NCI-H1436 treated with DMSO at 0.1 percent for 48 hours (cell line): ENCODE results near the gene TMEM204.

Experiments
- DNase-seq: peaks from one replicate; lab custom pipeline; 2025; lab: John Stamatoyannopoulos, UW

Gene TMEM204

GRCh38 chr16:1557576-1557975 lies 24.1 kb downstream of the TMEM204 start:
- no peak for DNase-seq

DNA sequence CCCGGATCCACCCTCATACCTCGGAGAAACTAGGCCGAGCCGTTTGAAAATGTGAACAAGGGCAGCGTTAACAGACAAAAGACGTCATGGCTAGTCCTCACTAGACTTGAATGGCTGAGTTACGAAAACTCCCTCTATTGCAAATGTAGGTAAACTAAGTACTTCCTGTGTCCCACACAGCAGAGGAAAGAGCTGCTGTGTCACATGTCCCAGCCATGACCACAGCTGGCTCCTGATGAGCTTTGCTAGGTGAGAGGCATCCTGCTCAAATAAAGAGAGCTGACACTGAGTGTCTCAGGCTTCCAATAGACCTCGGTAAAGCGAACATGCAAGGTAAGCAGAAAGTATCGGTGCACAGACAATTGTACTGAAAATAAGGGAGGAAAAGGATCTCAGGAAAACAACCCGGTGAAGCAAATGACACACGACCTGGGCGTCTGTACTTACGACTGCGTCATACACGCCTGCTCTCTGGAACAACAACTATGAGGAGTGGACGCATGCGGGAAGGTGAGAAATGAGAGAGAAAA lies 26.0 kb downstream of the TMEM204 start:
- no peak for DNase-seq

DNA sequence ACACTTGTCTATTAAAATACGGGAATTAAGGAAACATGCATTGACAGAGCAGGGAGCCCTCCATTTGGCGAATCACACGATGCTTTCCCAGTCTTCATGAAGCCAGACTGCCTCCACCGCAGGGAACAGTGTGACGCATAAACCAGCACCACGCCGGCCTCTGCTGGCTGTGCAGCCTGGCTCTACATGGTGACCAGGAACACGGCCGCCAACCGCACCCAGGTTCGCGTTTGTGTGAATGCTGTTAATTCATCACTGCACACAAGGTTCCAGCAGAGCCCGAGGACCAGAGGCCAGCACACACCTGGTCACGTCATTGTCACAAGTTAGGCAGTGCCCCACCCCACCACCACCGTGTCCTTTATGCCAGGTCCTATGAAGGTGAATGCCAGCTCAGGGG lies 26.7 kb downstream of the TMEM204 start:
- DNase-seq = no peak

- DNase-seq = no peak
Measured at GRCh38 chr16:1560866-1561265, 27.4 kb downstream of the TMEM204 start.

GRCh38 chr16:1561266-1561665 lies 27.8 kb downstream of the TMEM204 start:
- no peak for DNase-seq

DNA sequence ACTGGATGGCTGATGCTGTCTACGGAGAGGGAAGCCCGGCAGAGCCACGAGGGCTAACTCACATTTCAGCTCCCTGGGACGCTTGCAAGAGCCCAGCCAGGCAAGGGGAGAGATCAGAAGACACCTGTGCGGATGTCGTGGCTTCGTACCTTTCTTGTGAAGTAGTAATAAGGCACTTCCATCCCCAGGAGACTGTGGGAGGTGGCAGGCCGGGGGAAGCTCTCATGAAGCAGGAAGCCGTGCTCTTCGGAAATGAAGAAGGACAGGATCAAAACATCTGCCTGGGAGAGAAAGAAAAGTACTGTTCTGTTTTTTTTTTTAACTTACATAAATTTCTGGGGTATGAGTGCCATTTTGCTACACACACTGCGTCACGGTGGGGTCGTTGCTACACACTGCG lies 28.4 kb downstream of the TMEM204 start:
- DNase-seq = no peak

DNA sequence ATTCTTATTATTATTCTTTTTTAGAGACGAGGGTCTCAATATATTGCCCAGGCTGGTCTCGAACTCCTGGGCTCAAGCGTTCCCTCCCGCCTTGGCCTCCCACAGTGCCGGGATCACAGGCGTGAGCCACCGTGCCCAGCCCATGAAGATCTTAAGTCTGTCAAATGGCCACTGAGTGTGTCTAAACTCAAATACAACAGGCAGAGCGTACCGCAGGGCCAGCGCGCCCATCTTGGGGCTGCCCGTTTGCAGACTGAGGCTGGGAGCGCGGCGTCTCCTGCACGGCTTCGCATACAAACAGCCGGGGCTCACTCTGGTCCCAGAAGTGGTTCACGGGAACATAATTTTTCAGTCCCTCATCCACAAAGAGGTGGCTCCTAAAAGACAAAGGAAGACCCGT lies 30.3 kb downstream of the TMEM204 start:
- no peak for DNase-seq

DNA sequence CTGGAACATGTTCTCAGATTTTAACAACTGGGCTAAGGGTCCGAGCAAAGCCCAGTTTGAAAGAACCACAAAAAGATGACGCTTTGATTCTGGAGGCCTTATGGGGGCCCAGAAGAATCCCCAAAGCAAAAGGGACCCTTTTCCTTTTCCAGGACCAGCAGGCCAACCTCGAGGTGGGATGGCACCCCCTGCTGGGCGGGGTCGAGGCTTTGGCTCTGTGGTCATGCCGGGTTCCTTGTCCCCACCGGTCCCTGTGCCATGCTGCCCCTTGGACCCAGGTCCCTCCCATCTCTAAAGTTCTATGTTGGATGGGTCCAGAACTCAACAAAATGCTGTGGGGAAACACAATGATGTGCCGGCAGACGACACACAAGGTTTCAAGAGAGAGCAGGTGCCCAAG lies 30.9 kb downstream of the TMEM204 start:
- DNase-seq = no peak

DNA sequence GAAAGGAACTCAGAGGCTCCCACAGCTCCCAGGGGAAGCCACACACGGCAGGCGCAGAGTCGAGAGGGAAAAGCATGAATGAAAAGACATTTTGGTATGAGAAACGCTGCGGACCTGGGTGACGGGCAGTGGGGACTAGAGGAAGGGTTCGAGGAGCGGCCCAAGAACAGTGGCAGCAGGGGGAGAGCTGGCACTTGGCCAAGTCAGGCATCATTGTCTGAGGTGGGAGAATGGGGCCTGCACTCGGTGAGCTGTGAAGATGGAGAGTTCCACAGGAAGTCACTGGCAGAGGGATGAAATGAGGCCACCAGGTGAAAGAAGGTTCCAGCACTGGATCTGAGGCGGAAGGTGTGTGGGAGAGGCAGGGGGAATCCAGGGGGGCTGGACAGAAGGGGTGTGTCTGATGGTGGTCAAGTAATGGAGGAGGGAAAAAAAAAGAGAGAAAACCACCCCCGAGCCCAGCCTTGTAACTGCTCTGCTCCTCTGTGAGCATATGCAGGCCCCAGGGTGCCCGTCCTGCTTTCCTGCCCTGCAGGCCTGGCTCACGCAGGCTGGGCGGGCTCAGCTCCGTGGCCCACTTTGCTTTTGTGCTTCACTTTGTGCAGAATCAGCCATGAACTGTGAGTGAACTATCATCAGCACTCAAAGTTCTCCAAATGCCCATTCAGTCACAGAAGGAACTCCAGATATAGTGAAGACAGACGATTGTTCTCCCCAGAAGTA lies 31.8 kb downstream of the TMEM204 start:
- DNase-seq = no peak

- no peak for DNase-seq
Measured at GRCh38 chr16:1567988-1568387, 34.5 kb downstream of the TMEM204 start.

DNA sequence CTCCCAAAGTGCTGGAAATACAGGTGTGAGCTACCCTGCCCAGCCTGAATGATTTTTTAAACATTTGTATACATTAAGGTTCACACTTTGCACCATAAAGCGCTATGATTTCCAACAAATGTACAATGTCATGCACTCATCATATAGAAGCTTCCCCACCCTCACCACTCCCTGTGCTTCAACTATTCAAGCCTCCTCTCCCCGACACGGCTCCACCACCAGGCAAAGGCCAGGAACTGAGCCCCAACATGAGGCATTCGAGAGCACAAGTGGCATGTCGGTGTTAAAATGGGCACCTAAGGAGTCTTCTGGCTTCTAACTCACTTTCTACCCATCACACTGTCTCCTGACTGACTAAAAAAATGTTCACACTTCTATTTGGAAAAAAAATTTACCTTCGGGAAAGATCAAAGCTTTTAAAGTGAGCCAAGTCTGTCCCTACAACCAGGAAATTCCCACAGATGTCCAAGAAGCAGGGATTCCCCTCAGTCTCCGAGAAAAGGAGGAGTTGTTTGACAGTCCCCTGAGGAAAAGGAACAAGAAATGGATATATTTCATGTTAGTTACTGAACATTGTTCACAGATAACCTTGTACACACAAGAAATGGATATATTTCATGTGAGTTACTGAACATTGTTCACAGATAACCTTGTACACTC lies 37.7 kb downstream of the TMEM204 start:
- DNase-seq = no peak

- no peak for DNase-seq
Measured at GRCh38 chr16:1572673-1573072, 39.2 kb downstream of the TMEM204 start.

DNA sequence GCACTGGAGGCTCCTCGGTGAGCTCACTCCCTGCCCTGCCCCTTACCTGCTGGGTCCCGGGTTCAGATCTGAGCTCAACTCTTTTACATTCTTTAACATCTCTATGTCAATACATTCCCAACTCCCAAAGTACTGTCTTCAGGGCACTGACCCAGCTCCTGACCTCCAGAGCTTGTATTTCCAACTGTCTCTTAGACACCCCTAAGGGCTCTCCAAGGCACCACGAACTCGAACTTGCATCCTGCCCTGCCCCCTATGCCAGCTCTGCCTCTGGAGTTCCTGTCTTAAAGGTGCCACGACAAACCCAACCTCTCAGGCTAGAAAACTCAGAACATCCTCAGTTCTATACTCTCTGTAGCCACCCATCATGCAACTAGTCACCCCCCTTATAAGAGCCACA lies 39.8 kb downstream of the TMEM204 start:
- DNase-seq = no peak

DNA sequence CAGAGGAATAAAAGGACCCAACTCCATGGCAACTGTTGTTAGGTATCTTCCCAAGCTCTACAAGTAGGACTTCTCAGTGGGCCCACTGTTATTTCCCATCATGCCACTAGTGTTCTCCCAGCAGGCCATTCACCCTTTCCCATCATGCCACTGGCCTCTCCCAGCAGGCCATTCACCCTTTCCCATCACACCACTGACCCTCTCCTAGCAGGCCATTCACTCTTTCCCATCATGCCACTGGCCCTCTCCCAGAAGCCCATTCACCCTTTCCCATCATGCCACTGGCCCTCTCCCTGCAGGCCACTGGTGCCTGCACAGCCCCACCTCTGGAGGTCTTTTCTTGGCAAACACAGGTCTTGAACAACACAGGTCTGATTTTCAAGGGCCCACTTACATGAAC lies 42.1 kb downstream of the TMEM204 start:
- DNase-seq = no peak

DNA sequence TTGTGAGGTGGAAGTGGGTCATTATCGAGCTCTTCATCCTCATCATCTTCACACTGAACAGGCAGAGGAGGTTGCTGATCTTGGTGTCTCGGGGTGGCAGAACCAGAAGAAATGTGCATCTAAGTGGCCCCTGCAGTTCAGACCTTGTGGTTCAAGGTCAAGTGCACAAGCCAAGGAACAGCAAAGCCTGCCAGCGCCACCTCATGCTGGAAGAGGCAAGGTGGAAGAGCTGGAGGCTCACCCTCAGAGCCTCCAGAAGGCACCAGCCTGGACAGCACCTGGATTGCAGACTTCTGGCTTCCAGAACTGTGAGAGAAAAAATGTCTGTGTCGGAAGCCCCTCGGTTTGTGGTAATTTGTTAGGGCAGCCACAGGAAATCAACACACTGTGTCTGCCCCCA lies 45.7 kb downstream of the TMEM204 start:
- no peak for DNase-seq

- no peak for DNase-seq
Measured at GRCh38 chr16:1580256-1580655, 46.8 kb downstream of the TMEM204 start.

- no peak for DNase-seq
Measured at GRCh38 chr16:1580956-1581355, 47.5 kb downstream of the TMEM204 start.

GRCh38 chr16:1581804-1582203 lies 48.3 kb downstream of the TMEM204 start:
- DNase-seq = no peak

DNA sequence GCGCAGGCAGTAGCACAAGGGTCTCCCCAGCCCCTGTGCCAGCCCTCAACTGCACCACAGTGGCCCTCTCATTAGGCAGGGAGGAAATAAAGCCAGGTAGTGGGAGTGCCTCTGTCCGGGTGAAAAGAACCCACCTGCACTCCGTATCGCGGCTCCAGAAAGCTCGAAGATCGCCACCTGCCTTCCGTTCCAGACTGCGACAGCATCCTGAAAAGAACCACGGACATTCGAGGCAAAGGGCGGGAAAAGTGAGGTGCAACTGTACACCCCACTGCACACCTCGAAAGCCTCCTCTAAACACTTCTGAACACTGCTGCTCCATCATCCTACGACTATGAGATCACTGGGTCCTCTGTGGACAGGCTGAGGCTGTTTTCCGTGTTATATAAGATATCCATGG lies 49.7 kb downstream of the TMEM204 start:
- no peak for DNase-seq

GRCh38 chr16:1584926-1585484 lies 51.5 kb downstream of the TMEM204 start:
- DNase-seq = no peak

GRCh38 chr16:1590366-1590765 lies 56.9 kb downstream of the TMEM204 start:
- no peak for DNase-seq

GRCh38 chr16:1590930-1591705 lies 57.7 kb downstream of the TMEM204 start:
- no peak for DNase-seq

DNA sequence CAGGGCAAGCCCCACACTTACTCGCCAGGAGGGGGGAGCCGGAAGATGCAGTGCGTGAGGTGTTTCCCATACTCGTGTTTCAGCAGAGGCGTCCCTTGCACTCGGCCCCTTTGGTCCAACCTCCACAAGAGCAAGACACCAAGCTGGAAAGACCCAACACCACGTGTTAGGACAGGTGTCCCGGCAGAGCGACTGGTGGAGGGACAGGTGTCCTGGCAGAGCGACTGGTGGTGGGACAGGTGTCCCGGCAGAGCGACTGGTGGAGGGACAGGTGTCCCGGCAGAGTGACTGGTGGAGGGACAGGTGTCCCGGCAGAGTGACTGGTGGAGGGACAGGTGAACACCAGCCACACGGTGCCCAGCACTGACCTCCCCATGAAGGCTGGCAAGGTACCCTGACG lies 59.0 kb downstream of the TMEM204 start:
- DNase-seq = no peak
